ENCODE data around the gene FAM167B.

Gene FAM167B

GRCh38 chr1:32220746-32221580 is 26.1 kb upstream of the FAM167B start:
- peak overlapping the region; percentile 90 to 92 for H3K27ac ChIP-seq
- H3K9me3 ChIP-seq: no peaks in the 10 kb centered on the region
- peak overlapping the region; percentile 65 to 86 for H3K4me3 ChIP-seq
- H3K27me3 ChIP-seq: no peaks in the 10 kb centered on the region
- TF ChIP-seq CTCF (IDR thresholded peaks at IDR 0.05): no peak
- H3K36me3 ChIP-seq: peaks cover 30 to 62% (median 39%) of the 10 kb centered on the region in 3 donors
- intact Hi-C loops (cut with DNase I; ENCODE audit: low total_unique reads): loop anchor here (5.0 kb wide), 1 partner anchor 71 kb away; the partner anchor contains the start of gene HDAC1
- DNase-seq: no peak
- peaks cover 0 to 35% (median 28%) of the 10 kb centered on the region in 4 donors for H3K4me1 ChIP-seq

- Histone ChIP-seq H3K27ac (peak overlapping the region; percentile 90 to 92), H3K36me3 (peaks cover 30 to 62% (median 39%) of the 10 kb centered on the region in 3 donors)
- intact Hi-C loops (cut with DNase I; ENCODE audit: low total_unique reads): loop anchor here (5.0 kb wide), 1 partner anchor 71 kb away; the partner anchor contains the start of gene HDAC1
Observed at GRCh38 chr1:32221581-32221979, 25.4 kb upstream of the FAM167B start.

GRCh38 chr1:32221980-32222755 is 24.9 kb upstream of the FAM167B start, which contains the start of the genes EIF3I and TMEM234:
EIF3I (plus strand) TSS chr1:32222407; CDS start chr1:32222442, 35 bp downstream.
TMEM234 (minus strand) TSS chr1:32222353; CDS start chr1:32222322, 31 bp downstream.
- intact Hi-C loops (cut with DNase I; ENCODE audit: low total_unique reads): loop anchor here (5.0 kb wide), 1 partner anchor 70 kb away; the partner anchor contains the start of gene HDAC1
- TF ChIP-seq CTCF (IDR thresholded peaks at IDR 0.05): no peak
- H3K27me3 ChIP-seq: no peaks in the 10 kb centered on the region
- peaks cover 0 to 34% (median 28%) of the 10 kb centered on the region in 4 donors for H3K4me1 ChIP-seq
- H3K27ac ChIP-seq: peak within 1 kb of the TSS; percentile 90 to 92
- H3K9me3 ChIP-seq: no peaks in the 10 kb centered on the region
- DNase-seq: peak; percentile 94 to 95
- H3K4me3 ChIP-seq: peak within 1 kb of the TSS; percentile 65 to 86
- peaks cover 30 to 62% (median 37%) of the 10 kb centered on the region in 3 donors for H3K36me3 ChIP-seq

More at GRCh38 chr1:32221581-32221979, 25.4 kb upstream of the FAM167B start:
- no peaks in the 10 kb centered on the region for H3K27me3 ChIP-seq
- no peak for TF ChIP-seq CTCF (IDR thresholded peaks at IDR 0.05)
- no peaks in the 10 kb centered on the region for H3K9me3 ChIP-seq
- H3K4me1 ChIP-seq: peaks cover 0 to 34% (median 28%) of the 10 kb centered on the region in 4 donors
- H3K4me3 ChIP-seq: peak overlapping the region; percentile 65 to 86
- no peak for DNase-seq

- H3K9me3 ChIP-seq: no peaks in the 10 kb centered on the region
- peak overlapping the region; percentile 65 to 86 for H3K4me3 ChIP-seq
- H3K27ac ChIP-seq: peak overlapping the region in 1 of 2 donors; percentile 92
- peaks cover 0 to 34% (median 28%) of the 10 kb centered on the region in 4 donors for H3K4me1 ChIP-seq
- no peak for TF ChIP-seq CTCF (IDR thresholded peaks at IDR 0.05)
- intact Hi-C loops (cut with DNase I; ENCODE audit: low total_unique reads): loop anchor here (5.0 kb wide), 1 partner anchor 69 kb away; the partner anchor contains the start of gene HDAC1
- H3K27me3 ChIP-seq: no peaks in the 10 kb centered on the region
- H3K36me3 ChIP-seq: peaks cover 32 to 62% (median 49%) of the 10 kb centered on the region in 3 donors
- no peak for DNase-seq
Observed at GRCh38 chr1:32223683-32224082, 23.3 kb upstream of the FAM167B start.

- H3K27me3 ChIP-seq: no peaks in the 10 kb centered on the region
- H3K4me1 ChIP-seq: peaks cover 0 to 34% (median 28%) of the 10 kb centered on the region in 4 donors
- no peak overlapping the region for H3K27ac ChIP-seq
- DNase-seq: no peak
- peaks cover 38 to 62% (median 55%) of the 10 kb centered on the region in 3 donors for H3K36me3 ChIP-seq
- no peaks in the 10 kb centered on the region for H3K9me3 ChIP-seq
- intact Hi-C loops (cut with DNase I; ENCODE audit: low total_unique reads): loop anchor here (5.0 kb wide), 1 partner anchor 68 kb away; the partner anchor contains the start of gene HDAC1
- no peak overlapping the region for H3K4me3 ChIP-seq
- TF ChIP-seq CTCF (IDR thresholded peaks at IDR 0.05): no peak
Observed at GRCh38 chr1:32224285-32224684, 22.7 kb upstream of the FAM167B start.
